Thoracic aorta endothelial cell (primary cell): ENCODE data around the gene FUT3. TPM values are rescaled to one million over a fixed set of nuclear protein-coding genes. Genes with fewer than 3 reads are reported as not detected.

Experiments used
- total RNA-seq: library from RNA; depleted of rRNA; stranded (reverse); fragments of >200 nt; gene quantifications from 2 replicates; pipeline ENCODE4 v1.2.3, GENCODE V29; 2012

Gene FUT3
- not detected in 2 replicates for total RNA-seq

DNA sequence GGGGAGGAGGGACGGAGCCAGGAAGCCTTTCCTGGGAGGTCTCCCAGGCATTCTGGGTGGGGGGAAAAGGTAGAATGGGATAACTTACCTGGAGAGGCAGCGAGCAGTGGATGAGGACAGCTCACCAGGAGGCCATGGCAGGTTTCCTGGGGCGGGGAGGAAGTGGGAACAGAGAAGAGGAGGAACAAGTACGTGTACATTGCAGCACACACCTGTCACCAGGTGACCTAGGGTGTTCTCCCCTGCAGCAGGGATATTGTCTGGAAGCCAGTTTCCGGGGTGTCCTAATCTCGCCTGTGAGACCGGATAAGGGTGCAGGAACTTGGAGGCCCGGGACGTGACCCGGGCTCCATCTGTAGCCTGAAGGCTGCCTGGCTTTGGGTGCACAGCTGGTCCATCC, at the start of gene FUT3:
Gene FUT3 (minus strand): TSS at position 148 of the 400 bp plus-strand sequence.

GRCh38 chr19:5839065-5840017, 11.9 kb downstream of the FUT3 start, which contains the start of gene FUT6:
TSS of gene FUT6 (minus strand) at chr19:5839702. CDS start at chr19:5832567, 7,135 bp downstream.

DNA sequence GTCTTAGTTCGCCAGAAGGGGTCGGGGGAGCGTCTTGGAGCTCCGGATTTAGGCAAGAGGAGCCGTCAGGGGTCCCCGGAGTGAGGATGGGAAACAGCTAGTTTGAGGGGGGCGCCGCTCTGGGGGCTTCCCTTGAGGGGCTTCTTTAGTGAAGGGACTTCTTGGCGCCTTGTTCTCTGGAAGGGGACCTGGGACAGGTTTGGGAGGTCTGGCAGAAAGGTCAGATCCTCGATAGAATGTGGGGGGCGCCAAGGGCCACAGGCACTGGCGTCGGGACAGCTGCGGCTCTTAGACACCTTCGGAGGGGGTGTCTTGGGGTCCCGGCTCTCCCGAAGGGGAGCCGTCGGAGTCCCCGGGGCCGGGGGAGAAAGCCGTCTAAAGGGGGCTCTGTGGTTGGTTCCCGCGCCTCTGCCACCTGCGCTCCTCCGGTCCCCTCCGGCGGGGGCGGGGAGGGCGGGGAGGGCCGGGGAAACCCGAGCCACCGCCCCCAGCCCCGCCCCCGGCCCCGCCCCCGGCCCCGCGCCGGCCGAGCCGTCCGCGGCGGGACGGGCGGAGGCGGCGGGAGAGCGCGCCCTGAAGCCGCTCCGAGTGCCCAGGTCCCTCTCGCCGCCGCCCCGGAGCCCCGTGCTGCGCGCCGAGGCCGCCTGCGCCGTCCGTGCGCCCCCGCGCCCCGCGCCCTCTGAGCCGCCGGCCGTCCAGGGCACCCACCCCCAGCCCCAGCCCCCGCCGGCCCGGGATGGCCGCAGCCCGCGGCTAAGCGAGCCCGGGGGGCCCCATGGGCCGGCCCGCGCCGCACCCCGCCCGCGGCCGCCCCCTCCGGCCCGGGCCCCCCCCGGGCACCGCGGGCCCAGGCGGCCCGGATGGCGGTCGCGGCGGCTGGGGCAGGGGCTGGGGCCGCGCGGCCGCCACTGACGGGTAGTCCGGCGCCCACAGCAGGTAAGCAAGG, 46.5 kb downstream of the FUT3 start, which contains the start of gene NRTN:
Gene NRTN (plus strand): TSS at position 552 of the 946 bp plus-strand sequence. CDS start 19,099 bp downstream, outside the sequence.

Other genes with a start within 250 kb of the FUT3 start
- gene SAFB2, start 228.7 kb downstream of the FUT3 start, total RNA-seq: 46.7 and 58.9 TPM in 2 replicates
- gene SAFB, start 228.4 kb downstream of the FUT3 start, total RNA-seq: 71.7 and 82.0 TPM in 2 replicates
- 18.9 and 19.5 TPM in 2 replicates for gene MICOS13, start 170.9 kb downstream of the FUT3 start, total RNA-seq
- 3.2 and 3.5 TPM in 2 replicates for gene HSD11B1L, start 170.4 kb downstream of the FUT3 start, total RNA-seq
- gene RPL36, start 161.2 kb downstream of the FUT3 start, total RNA-seq: 229 and 241 TPM in 2 replicates
- gene LONP1, start 131.3 kb downstream of the FUT3 start, total RNA-seq: 91.6 and 92.0 TPM in 2 replicates
- gene CATSPERD, start 130.8 kb downstream of the FUT3 start, total RNA-seq: not detected in 2 replicates
- 0.40 and 0.65 TPM in 2 replicates for gene PRR22, start 66.7 kb downstream of the FUT3 start, total RNA-seq
- 20.0 and 28.7 TPM in 2 replicates for gene DUS3L, start 60.3 kb downstream of the FUT3 start, total RNA-seq
- gene NRTN, start 46.4 kb downstream of the FUT3 start, total RNA-seq: not detected in 2 replicates
- gene FUT6, start 11.7 kb downstream of the FUT3 start, total RNA-seq: not detected in 2 replicates
- not detected in 2 replicates for gene FUT5, start 19.1 kb upstream of the FUT3 start, total RNA-seq
- 187 and 188 TPM in 2 replicates for gene NDUFA11, start 52.3 kb upstream of the FUT3 start, total RNA-seq
- gene VMAC, start 53.4 kb upstream of the FUT3 start, total RNA-seq: 3.5 and 3.7 TPM in 2 replicates
- gene CAPS, start 62.8 kb upstream of the FUT3 start, total RNA-seq: 1.4 and 1.6 TPM in 2 replicates
- 57.6 and 70.7 TPM in 2 replicates for gene RANBP3, start 126.7 kb upstream of the FUT3 start, total RNA-seq